G401.6 (cell line): ENCODE data around the gene FRZB.
"Not testable (repeated sequence)": the region's sequence is repeated elsewhere in the genome, so short reads cannot be mapped to it uniquely, and the experiment has no call there.

Experiments
- FAIRE-seq: peaks from 2 replicates; lab custom pipeline; 2012; peaks lifted over from hg19 to GRCh38; lab: Jason Lieb, UNC

FRZB gene

DNA sequence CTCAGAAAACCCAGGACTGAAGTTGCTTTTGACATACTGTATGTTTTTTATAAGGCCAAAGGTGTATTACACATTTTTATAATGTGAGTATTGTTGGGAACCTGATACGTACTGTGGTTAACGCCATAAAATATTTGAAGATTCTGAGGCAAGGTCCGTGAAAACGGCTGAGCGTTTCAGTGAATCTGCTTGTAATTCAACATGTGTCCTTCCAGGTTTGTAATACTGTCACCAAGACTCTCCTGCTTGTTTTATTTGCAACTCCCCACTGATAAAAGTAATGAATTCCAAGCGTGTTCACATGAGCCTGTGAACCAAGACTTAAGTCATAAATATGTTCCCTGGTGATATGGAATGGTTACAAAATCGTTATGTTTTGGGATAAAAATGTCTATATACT is 23.9 kb upstream of the FRZB start:
- FAIRE-seq = no peak

DNA sequence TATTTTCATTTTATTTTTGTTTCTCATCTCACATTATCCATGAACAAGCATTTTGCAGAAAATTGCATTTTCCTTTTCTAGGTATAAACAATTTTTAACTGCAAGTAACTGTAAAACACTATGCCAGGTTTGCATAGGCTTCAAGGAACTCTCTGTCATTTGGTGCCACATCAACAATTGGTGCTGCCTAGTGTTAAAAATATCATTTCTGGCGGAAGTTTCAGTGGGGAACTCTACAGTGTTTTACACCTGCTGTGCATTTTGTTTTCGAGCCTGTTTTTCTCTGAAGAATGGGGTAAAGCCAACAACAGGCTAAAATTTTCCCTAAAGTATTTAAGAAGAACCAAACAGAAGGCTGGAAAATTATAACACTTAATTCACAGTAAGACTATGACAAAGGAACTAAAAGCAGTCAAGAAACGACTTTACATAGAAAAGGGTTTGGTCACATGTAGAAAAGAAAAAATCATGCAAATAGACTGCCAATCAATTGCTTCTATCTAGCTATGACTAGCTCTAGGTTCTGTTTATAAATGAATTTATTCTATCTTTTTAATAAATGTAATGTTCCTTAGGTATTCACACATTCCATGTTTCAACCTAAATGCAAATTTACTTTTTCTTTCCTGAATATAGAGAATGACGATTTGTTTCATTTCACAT is 21.4 kb upstream of the FRZB start:
- no peak for FAIRE-seq

DNA sequence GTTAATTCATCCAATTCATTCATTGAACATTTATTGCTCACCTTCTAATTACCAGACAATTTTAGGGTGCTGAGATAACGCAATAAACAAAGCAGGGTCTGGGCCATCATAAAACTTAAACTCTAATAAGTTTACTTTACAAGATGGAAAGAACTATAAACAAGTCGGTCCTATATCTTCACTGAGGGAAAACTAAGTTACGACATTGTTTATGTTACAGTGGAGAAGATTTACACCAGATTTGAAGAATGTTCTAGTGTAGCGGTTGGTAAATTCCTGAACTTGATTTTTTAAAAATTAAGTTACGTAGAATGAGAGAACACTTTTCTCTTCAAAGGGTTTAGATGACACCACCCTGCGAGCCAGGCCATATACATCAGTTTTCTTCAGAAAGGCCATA is 20.7 kb upstream of the FRZB start:
- no peak for FAIRE-seq

GRCh38 chr2:182885771-182886170 is 19.3 kb upstream of the FRZB start:
- FAIRE-seq = no peak

GRCh38 chr2:182883451-182883850 is 17.0 kb upstream of the FRZB start:
- no peak for FAIRE-seq

- not testable (repeated sequence) for FAIRE-seq
Observed at GRCh38 chr2:182880100-182880499, 13.7 kb upstream of the FRZB start.

DNA sequence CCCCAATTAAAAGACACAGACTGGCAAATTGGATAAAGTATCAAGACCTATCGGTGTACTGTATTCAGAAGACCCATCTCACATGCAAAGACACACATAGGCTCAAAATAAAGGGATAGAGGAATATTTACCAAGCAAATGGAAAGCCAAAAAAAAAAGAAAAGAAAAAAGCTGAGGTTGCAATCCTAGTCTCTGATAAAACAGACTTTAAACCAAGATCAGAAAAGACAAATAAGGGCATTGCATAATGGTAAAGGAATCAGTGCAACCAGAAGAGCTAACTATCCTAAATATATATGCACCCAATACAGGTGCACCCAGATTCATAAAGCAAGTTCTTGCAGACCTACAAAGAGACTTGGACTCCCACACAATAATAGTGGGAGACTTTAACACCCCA is 10.2 kb upstream of the FRZB start:
- FAIRE-seq = not testable (repeated sequence)

GRCh38 chr2:182870227-182870626 is 3.8 kb upstream of the FRZB start:
- no peak for FAIRE-seq

DNA sequence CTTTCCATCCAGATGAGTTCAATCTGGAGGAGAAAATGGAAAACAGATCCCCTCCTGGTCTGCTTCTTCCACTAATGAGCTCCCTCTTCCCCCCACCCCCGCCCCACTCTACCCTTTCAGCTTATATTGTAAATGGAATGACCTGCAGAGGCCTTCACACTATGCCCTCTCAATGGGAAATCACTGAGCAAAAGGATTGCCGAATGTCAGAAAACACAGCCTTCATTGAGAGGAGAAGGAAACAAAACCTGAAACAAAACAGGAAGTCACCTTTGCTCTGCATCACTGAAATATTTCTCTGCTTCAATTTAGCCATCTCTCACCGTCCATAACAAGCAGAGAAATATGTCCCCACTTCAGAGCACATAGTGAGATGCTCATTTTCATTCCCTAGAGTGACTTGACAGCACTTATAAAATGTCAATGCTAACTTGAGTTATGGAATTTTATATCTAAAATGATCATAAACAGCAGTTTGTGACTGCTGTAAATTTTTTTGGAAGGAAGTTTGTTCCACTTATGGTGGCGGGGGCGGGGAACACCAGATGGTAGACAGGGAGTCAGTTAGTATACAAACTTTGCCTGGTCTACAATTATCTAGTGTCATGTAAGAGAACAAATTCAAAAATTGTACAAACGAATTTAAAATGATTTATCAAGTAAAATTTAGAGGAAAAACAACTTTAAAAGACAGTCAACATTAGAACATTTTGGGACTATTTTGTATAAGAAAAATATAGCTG is 1.8 kb upstream of the FRZB start:
- no peak for FAIRE-seq

DNA sequence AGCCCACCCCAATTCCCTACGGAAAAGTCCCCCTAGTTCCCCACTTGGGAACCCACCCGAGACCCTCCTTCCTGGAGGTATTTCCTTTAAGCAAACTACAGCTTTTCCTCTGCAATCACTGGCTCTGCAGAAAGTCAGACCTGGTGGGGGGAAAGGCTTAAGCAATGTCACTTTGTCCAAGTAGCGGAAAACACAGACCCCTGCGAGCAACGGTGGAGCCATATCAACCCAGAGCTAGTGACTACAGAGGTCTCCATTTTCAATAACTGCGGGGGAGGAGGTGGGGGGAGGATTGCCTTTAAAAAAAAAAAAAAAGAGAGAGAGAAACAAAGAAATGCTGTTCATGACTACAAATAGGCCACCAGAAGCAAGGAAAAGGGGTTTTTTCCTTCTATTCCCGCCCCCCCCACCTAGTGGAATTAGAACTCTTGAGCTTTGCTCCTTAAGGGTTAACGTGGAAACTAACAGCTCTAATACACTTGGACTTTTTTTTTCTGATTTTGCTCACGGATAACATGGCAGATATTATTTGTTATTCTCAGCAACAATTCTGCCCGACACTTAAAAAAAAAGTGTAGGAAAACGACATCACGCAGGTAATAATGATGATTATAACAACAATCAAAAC is 1.1 kb upstream of the FRZB start:
- FAIRE-seq = no peak

GRCh38 chr2:182866095-182866460 is 359 bp downstream of the FRZB start:
- FAIRE-seq = no peak

- FAIRE-seq = no peak
Observed at GRCh38 chr2:182864949-182865570, 1.4 kb downstream of the FRZB start.

DNA sequence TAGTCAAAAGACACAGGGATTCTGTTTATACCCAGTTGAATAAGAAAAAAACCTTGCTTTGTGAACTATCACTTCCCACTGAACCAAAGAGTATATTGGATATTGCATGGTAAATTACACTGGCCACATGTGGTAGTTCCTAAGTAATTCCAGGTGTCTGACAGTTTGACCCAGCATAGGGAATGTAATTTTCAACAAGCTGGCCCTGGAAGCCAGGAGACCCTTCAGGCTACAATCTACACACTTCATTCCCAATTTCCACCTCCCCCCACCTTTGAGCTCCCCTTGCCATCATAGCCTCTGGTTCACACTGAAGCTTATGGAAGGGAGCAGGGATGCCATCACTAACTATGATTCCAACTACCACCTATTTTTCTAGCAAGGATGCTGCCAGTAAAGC is 2.8 kb downstream of the FRZB start:
- FAIRE-seq = no peak

GRCh38 chr2:182862091-182862490 is 4.3 kb downstream of the FRZB start:
- FAIRE-seq = no peak

DNA sequence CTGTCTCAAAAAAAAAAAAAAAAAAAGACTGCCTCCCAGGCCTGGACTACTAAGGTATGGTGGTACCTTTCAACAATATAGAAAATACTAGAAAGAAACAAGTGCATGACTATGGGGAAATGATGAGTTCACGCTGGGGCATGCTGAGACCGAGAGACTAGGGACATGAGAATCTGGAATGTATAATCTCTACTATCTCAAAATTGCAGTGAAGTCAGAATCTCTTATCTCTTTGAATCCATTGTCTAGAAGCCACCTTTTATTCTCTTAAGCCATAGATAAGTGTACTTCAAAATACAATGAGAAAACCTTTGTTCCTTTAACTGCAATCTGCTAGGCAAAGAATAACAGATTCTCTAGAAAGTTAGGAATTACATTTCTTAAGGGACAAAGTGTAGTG is 5.6 kb downstream of the FRZB start:
- no peak for FAIRE-seq

GRCh38 chr2:182858671-182859070 is 7.8 kb downstream of the FRZB start:
- no peak for FAIRE-seq

GRCh38 chr2:182855376-182855775 is 11.1 kb downstream of the FRZB start:
- FAIRE-seq = no peak

DNA sequence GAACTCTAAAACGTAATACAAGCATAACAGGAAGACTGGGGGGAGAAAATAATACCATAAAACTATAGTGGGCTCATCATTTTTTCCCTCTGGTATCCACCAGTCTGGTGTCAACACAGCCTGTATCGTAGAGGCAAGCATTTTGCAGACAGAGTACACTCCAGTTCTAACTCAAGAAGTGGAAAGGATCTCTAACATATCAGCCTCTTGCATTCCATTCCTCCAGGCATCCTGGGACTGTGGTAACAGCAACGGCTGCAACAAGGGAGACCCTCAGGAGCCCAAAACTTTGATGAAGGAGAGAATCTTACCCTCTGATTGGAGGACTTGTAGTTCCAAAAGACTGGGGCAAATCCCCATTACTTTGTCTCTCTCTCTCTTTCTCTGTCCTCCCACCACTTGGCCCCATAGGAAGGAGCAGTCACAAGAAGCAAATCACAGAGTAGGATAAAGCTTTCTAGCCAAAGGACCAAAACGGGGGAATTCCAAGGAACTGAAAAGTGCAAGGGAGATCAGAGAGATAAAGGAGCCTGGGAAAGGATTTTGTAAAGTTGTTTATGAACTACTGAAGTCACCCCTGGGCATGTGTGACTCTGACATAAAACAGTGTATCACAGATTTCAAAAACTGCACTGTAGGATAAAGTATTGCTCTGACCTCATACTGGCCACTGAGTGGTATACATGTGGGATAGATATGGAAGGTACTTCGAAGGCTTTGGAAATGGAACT is 11.9 kb downstream of the FRZB start:
- no peak for FAIRE-seq

DNA sequence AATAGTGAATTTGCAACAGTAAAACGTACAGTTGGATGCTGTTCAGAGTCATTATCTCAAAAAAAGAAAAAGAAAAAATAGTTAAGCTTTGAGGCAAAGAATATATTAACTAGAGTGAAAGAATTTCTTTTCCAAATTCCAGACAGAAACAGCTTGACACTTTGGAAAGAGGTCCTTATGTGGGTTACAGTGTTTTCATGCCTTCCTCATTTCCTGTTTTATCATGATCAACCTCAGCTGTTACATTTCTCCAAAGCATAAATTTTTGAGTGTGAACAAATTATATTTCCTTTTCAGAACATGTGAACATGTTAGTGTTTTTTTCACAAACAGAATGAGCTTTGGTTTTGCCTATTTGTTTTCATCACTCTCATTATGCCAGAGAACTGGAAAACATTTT is 13.6 kb downstream of the FRZB start:
- no peak for FAIRE-seq

- FAIRE-seq = no peak
Observed at GRCh38 chr2:182852090-182852489, 14.3 kb downstream of the FRZB start.

- no peak for FAIRE-seq
Observed at GRCh38 chr2:182845794-182846417, 20.5 kb downstream of the FRZB start.

DNA sequence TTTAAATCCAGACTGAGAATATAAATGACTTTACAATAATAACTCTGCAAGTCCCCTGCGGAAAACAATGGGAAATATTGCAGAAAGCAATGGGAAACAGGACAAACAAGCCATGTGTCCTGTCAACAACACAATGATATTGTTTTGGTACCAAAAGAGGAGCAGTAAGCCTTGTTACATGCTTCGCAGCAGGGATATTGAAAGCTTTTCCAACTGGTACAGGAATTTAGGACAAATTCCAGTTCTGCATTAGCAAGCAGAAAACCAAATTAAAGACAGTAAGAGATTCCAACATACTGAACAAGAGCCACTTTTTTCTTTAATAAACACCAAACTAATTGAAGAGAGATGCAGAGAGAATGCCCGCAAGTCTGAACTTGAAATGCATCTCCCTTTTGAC is 30.0 kb downstream of the FRZB start:
- no peak for FAIRE-seq
